Muscle of arm (tissue), 12 donors: ENCODE results near the gene PPP4R3A. TPM values are rescaled to one million over a fixed set of nuclear protein-coding genes. Genes with fewer than 3 reads are reported as not detected.
"Not testable (repeated sequence)": the region's sequence is repeated elsewhere in the genome, so short reads cannot be mapped to it uniquely, and the experiment has no call there.

Experiments
- DNase-seq: peaks from one replicate; pipeline ENCODE4 v3.0.0-alpha.2; 2013
- polyA plus RNA-seq, 12 donors: library from polyadenylated mRNA; unstranded; fragments of 120-200 nt; gene quantifications; one replicate each; pipeline ENCODE4 v1.2.1, GENCODE V29; 2013; ENCODE audit not compliant: insufficient read length in 12 of 12

The PPP4R3A gene
- polyA plus RNA-seq, 12 donors, result 60.3 to 108 (median 69.8) TPM; not detected in 1

- DNase-seq, result peak; percentile 25
Measured at GRCh38 chr14:91509083-91509877, 830 bp downstream of the PPP4R3A start.

DNA sequence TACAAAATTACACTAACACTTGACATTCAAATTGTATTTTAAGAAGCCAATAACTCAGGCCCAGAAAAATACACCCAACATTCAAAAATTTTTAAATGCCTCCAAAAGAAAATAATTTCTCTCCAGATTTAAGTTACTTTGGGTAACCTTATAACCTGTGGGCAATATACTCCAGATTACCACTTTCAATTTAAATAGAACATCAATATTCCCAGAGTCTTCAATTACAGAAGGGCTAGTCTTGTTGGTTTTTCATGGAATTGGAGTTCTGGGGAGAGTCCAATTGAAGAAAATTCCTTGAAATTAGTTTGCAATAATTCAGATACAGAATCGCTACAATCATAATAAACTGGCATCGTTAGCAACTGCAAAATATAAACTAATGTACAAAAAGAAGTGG, 2.0 kb downstream of the PPP4R3A start:
- no peak for DNase-seq

GRCh38 chr14:91506226-91506625, 3.9 kb downstream of the PPP4R3A start:
- DNase-seq, result no peak

DNA sequence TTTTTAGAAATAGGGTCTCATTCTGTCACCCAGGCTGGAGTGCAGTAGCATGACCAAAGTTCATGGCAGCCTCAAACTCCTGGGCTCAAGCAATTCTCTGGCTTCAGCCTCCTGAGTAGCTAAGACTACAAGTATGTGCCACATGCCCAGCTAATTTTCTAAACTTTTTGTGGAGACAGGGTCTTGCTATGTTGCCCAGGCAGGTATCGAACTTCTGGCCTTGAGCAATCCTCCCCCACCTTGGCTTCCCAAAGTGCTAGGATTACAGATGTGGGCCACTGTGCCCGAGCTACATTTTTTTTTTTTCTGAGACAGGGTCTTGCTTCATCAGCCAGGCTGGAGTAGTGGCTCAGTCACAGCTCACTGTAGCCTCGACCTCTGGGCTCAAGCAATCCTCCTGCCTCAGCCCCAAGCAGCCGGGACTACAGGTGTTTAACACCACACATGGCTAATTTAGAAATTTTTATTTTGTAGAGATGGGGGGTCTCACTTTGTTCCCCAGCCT, 7.1 kb downstream of the PPP4R3A start:
- DNase-seq, result no peak

GRCh38 chr14:91501951-91502930, 7.9 kb downstream of the PPP4R3A start:
- no peak for DNase-seq

- DNase-seq, result no peak
Measured at GRCh38 chr14:91501348-91501747, 8.8 kb downstream of the PPP4R3A start.

GRCh38 chr14:91496790-91497189, 13.3 kb downstream of the PPP4R3A start:
- no peak for DNase-seq

DNA sequence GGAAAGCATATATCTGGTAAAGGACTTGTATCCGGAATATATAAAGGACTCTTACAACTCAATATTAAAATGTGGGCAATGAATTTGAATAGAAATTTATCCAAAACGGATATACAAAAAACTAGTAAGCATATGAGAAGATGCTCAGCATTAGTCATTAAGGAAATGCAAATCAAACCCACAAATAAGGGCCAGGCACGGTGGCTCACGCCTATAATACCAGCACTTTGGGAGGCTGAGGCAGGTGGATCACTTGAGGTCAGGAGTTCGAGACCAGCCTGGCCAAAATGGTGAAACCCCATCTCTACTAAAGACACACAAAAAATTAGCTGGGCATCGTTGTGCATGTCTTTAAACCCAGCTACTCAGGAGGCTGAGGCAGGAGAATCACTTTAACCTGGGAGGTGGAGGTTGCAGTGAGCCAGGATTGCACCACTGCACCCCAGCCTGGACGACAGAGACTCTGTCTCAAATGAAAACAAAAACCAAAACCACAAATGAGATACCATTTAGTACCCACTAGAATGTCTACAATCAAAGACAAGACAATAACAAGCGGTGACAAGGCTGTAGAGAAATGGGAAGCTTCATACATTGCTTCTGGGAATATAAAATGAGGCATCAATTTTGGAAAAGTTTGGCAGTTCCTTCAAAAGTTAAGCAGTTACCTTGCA, 15.6 kb downstream of the PPP4R3A start:
- DNase-seq, result not testable (repeated sequence)

DNA sequence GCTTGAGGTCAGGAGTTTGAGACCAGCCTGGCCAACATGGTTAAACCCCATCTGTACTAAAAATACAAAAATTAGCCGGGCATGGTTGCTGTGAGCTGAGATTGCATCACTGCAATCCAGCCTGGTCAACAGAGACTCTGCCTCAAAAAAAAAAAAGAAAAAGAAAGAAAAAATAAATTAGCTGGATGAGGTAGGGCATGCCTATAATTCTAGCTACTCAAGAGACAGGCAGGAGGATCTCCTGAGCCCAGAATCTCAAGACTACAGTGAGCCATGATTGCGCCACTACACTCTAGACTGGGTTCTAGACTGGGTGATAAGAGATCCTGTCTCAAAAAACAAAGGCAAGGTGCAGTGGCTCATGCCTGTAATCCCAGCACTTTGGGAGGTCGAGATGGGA, 16.9 kb downstream of the PPP4R3A start:
- DNase-seq, result no peak

- no peak for DNase-seq
Measured at GRCh38 chr14:91484744-91485143, 25.4 kb downstream of the PPP4R3A start.

DNA sequence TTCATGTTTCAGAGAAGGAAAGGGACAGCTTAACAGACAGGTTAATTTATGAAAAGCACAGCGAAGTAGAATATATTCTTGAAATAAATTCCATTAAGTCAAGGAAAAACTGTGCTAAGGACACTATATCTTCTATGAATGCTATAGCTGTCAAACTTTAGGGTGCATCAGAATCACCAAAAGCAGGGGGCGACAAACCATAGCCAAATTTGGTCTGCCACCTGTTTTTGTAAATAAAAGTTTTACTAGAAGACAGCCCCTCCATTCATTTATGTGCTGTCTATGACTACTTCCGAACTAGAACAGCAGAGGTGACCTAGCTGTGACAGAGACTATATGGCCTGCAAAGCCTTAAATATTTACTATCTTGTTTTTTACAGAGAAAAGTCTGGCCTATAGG, 25.9 kb downstream of the PPP4R3A start:
- DNase-seq, result no peak

DNA sequence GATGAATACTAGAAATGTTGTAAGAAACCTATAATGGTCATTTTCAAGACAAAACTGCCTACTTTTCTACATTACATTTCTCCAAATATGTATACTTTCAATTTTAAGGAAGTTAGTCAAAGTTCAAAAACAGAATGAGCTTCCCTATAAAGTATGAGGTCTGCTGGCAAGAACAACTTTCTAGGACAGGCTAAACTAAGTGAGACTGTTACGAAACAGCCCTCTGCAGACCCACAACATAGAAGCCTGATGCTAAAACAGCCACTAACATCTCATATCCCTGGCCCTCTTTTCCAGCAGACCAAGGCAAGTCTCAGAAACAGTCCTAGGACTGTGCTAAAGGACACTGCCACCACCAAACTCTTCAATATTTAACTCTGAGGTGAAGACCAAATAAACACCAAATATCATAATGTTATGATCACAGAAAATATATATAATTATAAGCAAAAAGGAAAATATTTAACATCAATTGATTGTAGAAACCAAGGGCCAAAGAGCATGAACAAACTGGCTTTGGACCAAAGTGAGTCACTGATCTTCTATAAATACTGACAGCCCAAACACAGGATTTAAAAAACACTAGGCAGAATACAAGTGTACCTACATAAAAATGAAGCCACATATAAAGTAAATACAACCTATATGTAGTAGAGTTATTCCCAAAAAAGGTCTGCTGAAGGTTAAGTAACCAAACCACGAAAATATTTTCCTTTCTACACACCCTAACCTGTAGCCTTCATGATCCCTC, 27.7 kb downstream of the PPP4R3A start:
- no peak for DNase-seq

DNA sequence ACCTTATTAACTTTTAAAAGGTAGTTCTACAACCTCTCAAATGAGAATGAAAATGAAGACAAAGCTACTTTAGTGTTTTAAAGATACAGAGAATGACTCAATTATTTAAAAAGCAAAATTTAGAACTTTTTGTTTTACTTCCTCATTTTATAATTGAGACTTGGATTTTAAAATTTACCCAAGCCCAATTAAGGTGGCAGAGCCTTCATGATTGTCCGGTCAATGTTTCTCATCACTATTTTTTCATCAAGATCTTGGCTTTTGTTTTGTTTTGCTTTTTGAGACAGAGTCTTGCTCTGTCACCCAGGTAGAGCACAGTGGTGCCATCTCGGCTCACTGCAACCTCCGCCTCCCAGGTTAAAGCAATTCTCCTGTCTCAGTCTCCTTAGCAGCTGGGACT, 32.7 kb downstream of the PPP4R3A start:
- DNase-seq, result no peak

GRCh38 chr14:91473046-91473445, 37.1 kb downstream of the PPP4R3A start:
- no peak for DNase-seq

DNA sequence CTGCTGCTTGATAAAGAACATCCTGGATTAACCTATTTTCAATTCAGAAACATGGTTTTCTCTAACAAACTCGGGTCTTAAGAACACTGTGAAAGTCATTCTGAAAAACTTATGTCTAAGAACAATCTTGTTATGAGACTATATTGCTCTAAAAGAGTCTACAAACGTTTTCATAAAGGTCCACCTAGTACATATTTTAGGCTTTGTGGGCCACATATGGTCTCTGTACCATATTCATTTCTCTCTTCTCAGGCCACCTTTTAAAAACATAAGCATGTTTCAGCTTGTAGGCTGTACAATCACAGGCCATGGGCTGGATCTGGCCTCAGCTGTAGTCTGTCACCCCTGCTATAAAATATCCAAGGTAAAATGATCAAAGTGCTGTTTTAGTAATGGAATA, 39.9 kb downstream of the PPP4R3A start:
- DNase-seq, result no peak

- no peak for DNase-seq
Measured at GRCh38 chr14:91466192-91466591, 43.9 kb downstream of the PPP4R3A start.

DNA sequence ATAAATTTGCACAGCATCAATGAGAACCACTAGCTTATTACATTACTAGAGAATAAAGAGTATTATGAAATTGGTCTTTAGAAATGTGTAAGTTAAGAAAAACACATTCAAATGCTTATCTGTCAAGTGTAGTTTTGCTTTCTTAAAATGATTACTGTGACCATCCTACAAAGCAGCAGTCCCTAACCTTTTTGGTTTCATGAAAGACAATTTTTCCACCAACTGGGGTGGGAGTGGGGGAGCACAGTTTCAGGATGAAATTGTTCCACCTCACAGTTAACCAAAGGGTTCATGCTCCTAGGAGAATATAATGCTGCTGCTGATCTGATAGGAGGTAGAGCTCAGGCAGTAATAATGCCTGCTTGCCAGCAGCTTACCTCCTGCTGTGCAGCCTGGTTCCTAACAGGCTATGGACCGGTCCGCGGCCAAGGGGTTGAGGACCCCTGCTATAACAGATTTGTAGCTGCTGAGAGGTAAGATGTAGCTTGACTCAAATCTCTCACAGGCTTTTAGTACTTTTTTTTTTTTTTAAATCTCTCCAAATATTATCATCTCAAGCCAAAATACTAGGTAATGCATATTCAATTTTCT, 45.4 kb downstream of the PPP4R3A start:
- no peak for DNase-seq

DNA sequence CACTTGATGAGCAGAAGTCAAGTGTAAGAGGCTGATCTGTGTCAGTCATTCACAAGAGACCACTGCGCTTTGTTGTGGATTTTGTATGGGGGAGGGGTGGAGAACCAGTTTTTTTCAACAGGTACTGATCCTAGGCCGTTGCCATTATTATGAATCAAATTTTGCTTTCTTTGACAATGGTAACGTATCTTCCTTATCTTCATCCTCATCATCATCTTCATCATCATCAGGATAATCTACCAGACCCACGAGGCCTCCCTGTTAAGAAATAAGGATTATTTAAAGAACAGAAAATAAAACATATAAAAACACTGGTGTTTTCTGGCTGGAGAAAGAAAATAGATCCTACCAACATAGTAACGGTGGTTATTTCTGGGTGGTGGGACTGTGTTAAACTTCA, 51.5 kb downstream of the PPP4R3A start:
- no peak for DNase-seq

DNA sequence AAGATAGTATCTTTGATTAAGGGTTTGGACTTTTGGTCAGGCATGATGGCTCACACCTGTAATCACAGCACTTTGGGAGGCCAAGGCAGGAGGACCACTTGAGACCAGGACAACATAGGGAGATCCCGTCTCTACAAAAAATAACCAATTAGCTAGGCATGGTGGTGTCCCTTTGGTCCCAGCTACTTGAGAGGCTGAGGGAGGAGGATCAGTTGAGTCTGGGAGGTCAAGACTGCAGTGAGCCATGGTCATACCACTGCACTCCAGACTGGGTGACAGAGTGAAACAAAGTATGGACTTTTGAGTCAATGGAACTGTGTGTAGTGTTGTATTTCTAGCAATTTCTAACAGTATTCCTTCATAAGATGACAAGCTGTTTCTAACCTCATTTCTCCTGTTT, 53.8 kb downstream of the PPP4R3A start:
- DNase-seq, result no peak

DNA sequence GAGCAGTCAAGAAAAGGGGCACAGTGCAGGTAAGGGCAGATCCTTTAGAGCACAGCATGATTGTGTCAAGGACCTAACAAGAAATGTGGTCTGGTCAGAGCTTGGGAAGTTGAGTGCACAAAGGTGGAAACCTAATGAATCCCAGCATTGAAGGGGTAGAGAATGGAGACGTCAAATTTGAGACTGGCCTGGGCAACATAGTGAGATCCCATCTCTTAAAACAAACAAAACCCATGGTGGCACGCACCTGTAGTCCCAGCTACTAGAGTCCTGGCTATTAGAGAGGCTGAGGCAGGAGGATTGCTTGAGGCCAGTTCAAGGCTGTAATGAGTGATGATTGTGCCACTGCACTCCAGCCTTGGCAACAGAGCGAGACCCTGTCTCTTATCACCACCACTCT, 55.5 kb downstream of the PPP4R3A start:
- no peak for DNase-seq

GRCh38 chr14:91454155-91454554, 56.0 kb downstream of the PPP4R3A start:
- DNase-seq, result no peak
